ENCODE measurements around the gene TMPRSS4.

The TMPRSS4 gene

DNA sequence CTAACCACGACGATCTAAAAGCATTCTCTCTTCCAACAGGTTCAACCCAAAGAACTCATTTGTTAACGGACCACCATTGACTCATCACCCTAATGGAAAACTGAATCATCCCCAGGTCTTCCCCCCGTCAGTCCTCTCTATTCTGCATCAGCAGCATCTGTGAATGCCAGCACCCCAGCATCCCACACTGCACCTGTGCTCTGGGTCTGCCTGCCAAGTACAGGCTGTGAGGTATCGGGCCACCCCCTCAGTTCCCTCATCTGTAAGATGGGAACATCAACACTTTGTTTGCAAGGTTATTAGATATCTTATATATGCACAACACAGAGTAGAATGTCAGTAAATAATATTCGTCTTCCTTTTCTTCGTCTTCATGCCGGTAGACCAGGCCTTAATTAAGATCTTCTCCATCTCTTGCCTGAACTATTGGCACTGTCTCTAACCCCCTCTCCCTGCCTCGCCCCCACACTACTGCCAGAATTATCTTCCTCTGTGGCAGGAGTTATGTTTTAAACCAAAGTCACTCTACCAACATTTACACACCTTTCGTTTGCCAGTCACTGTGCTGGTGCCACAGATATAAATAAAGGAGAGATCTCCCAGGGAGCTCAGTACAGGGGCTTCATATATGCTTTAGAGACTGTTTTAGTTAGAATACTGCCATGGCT, 7.8 kb upstream of the TMPRSS4 start:
- TF ChIP-seq, protein P1, sequence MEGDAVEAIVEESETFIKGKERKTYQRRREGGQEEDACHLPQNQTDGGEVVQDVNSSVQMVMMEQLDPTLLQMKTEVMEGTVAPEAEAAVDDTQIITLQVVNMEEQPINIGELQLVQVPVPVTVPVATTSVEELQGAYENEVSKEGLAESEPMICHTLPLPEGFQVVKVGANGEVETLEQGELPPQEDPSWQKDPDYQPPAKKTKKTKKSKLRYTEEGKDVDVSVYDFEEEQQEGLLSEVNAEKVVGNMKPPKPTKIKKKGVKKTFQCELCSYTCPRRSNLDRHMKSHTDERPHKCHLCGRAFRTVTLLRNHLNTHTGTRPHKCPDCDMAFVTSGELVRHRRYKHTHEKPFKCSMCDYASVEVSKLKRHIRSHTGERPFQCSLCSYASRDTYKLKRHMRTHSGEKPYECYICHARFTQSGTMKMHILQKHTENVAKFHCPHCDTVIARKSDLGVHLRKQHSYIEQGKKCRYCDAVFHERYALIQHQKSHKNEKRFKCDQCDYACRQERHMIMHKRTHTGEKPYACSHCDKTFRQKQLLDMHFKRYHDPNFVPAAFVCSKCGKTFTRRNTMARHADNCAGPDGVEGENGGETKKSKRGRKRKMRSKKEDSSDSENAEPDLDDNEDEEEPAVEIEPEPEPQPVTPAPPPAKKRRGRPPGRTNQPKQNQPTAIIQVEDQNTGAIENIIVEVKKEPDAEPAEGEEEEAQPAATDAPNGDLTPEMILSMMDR (conservative IDR thresholded peaks at IDR 0.05; ENCODE audit: control insufficient read depth, insufficient read depth, low read depth, low read length) = no peak
- no peak for DNase-seq (ENCODE audit: low read depth)
- no peak overlapping the region for H3K4me3 ChIP-seq (ENCODE audit: control insufficient read depth, low read depth, low read length)

DNA sequence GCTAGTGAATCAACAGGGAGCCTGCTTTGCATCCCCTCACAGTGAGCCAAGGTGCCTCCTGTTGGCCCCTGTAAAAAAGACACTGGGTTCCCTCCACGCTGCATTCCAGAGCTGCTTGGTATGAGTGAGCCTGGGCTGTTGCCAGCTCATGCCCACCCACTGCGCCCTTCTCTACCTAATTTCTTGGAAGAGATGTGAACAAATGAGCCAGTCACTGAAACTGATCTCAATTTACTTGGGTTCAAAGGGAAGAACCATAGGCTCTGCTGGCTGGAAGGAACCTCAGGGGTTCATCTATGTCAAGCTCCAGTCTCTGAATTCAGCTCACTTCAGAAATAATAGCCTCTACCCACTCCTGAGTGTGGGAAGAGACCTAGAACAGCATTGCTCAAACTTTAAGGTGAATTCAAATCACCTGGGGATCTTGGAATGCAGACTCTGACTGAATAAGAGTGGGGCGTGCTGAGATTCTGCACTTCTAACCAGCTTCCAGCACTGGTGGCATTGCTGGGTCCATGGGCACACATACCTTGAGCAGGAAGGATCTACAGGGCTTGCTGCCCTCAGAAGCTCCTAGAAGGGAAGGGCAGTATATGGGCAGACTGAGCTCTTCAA, 5.4 kb upstream of the TMPRSS4 start:
- DNase-seq (ENCODE audit: low read depth) = no peak
- TF ChIP-seq, protein P1 (conservative IDR thresholded peaks at IDR 0.05; ENCODE audit: control insufficient read depth, insufficient read depth, low read depth, low read length) = no peak
- H3K4me3 ChIP-seq (ENCODE audit: control insufficient read depth, low read depth, low read length) = no peak overlapping the region

DNA sequence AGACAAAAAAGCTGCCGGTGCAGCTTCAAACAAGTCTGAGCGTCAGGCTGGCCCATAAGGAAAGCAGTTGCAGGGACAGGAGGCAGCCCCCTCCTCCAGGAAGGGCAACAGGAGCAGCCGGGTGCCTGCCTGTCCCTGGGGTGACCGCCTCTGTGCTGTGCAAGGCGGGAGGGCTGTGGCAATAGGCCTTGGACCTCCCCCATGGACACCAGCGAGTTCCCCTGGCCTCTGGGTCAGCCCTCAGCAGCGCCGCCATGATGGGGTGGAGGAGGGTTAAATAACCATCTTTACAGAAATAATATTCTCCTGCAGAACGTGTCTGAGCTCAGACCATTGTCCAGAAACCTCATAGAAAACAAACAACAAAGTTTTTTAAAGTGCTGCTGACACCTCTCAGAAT, 3.3 kb upstream of the TMPRSS4 start:
- no peak for DNase-seq (ENCODE audit: low read depth)
- no peak overlapping the region for H3K4me3 ChIP-seq (ENCODE audit: control insufficient read depth, low read depth, low read length)
- TF ChIP-seq, protein P1 (conservative IDR thresholded peaks at IDR 0.05; ENCODE audit: control insufficient read depth, insufficient read depth, low read depth, low read length) = no peak

GRCh38 chr11:118074091-118074685, 2.7 kb upstream of the TMPRSS4 start:
- TF ChIP-seq, protein P1 (conservative IDR thresholded peaks at IDR 0.05; ENCODE audit: control insufficient read depth, insufficient read depth, low read depth, low read length) = no peak
- no peak overlapping the region for H3K4me3 ChIP-seq (ENCODE audit: control insufficient read depth, low read depth, low read length)
- no peak for DNase-seq (ENCODE audit: low read depth)

GRCh38 chr11:118074785-118075184, 2.1 kb upstream of the TMPRSS4 start:
- H3K4me3 ChIP-seq (ENCODE audit: control insufficient read depth, low read depth, low read length) = no peak overlapping the region
- TF ChIP-seq, protein P1 (conservative IDR thresholded peaks at IDR 0.05; ENCODE audit: control insufficient read depth, insufficient read depth, low read depth, low read length) = no peak
- DNase-seq (ENCODE audit: low read depth) = no peak

- no peak for DNase-seq (ENCODE audit: low read depth)
- H3K4me3 ChIP-seq (ENCODE audit: control insufficient read depth, low read depth, low read length) = no peak overlapping the region
- TF ChIP-seq, protein P1 (conservative IDR thresholded peaks at IDR 0.05; ENCODE audit: control insufficient read depth, insufficient read depth, low read depth, low read length) = no peak
Measured at GRCh38 chr11:118078911-118079411, 2.1 kb downstream of the TMPRSS4 start.

All from fibroblast of mammary gland (primary cell).